Measurements from ENCODE around the gene QSOX2. TPM values are rescaled to one million over a fixed set of nuclear protein-coding genes. Genes with fewer than 3 reads are reported as not detected.

Gene QSOX2
- total RNA-seq, 3 donors from 2014 or later (not counting 1 experiment from before 2014, with no cell fraction given) = 10.8 to 16.7 (median 16.6) TPM

- Histone ChIP-seq H3K27ac (ENCODE audit: low read length) (no peak overlapping the region), H3K4me1 (ENCODE audit: control insufficient read depth, insufficient read depth, low read length) (no peaks in the 10 kb centered on the region), H3K27me3 (ENCODE audit: control insufficient read depth, insufficient read depth, low read length) (no peaks in the 10 kb centered on the region), H3K4me3 (ENCODE audit: low read length) (no peak overlapping the region), H3K36me3 (ENCODE audit: control insufficient read depth, insufficient read depth, low read length) (no peaks in the 10 kb centered on the region), H3K9me3 (ENCODE audit: control insufficient read depth, insufficient read depth, low read length) (no peaks in the 10 kb centered on the region)
- Mint-ChIP-seq H3K4me3 (no peak overlapping the region), H3K36me3 (no peaks in the 10 kb centered on the region), H3K4me1 (peaks cover 0 to 3% of the 10 kb centered on the region in 2 donors), H3K9me3 (no peaks in the 10 kb centered on the region), H3K27me3 (ENCODE audit: low read depth in 2 of 2) (peaks cover 6 to 7% of the 10 kb centered on the region in 2 donors), H3K27ac (no peak overlapping the region)
- TF ChIP-seq, protein P1, sequence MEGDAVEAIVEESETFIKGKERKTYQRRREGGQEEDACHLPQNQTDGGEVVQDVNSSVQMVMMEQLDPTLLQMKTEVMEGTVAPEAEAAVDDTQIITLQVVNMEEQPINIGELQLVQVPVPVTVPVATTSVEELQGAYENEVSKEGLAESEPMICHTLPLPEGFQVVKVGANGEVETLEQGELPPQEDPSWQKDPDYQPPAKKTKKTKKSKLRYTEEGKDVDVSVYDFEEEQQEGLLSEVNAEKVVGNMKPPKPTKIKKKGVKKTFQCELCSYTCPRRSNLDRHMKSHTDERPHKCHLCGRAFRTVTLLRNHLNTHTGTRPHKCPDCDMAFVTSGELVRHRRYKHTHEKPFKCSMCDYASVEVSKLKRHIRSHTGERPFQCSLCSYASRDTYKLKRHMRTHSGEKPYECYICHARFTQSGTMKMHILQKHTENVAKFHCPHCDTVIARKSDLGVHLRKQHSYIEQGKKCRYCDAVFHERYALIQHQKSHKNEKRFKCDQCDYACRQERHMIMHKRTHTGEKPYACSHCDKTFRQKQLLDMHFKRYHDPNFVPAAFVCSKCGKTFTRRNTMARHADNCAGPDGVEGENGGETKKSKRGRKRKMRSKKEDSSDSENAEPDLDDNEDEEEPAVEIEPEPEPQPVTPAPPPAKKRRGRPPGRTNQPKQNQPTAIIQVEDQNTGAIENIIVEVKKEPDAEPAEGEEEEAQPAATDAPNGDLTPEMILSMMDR (IDR thresholded peaks at IDR 0.05) = no peak
- intact Hi-C loops (cut with micrococcal nuclease) = no loop called here
- DNase-seq (no peak), ATAC-seq (no peak)
- 82% methylated on average over 12 of the region's 12 CpGs for WGBS (ENCODE audit: insufficient coverage)
These were observed 69.9 kb downstream of the QSOX2 start for GRCh38 chr9:136175616-136176197.

- 79% methylated on average over 8 of the region's 8 CpGs for WGBS (ENCODE audit: insufficient coverage)
These were observed 70.6 kb downstream of the QSOX2 start for GRCh38 chr9:136174779-136175615.

GRCh38 chr9:136173648-136174290, 71.8 kb downstream of the QSOX2 start:
- Mint-ChIP-seq H3K36me3 (no peaks in the 10 kb centered on the region), H3K27ac (no peak overlapping the region), H3K9me3 (no peaks in the 10 kb centered on the region), H3K4me1 (peaks cover 0 to 3% of the 10 kb centered on the region in 2 donors), H3K27me3 (ENCODE audit: low read depth in 2 of 2) (peaks cover 6 to 8% of the 10 kb centered on the region in 2 donors), H3K4me3 (no peak overlapping the region)
- H3K27me3 ChIP-seq (ENCODE audit: control insufficient read depth, insufficient read depth, low read length) = peaks cover 2% of the 10 kb centered on the region
- 92% methylated on average over 14 of the region's 14 CpGs for WGBS (ENCODE audit: insufficient coverage)
- TF ChIP-seq, protein P1 (IDR thresholded peaks at IDR 0.05) = no peak
- H3K4me3 ChIP-seq (ENCODE audit: low read length) = no peak overlapping the region
- no peak for DNase-seq
- no peaks in the 10 kb centered on the region for H3K4me1 ChIP-seq (ENCODE audit: control insufficient read depth, insufficient read depth, low read length)
- H3K36me3 ChIP-seq (ENCODE audit: control insufficient read depth, insufficient read depth, low read length) = no peaks in the 10 kb centered on the region
- no peak overlapping the region for H3K27ac ChIP-seq (ENCODE audit: low read length)
- no peak for ATAC-seq
- H3K9me3 ChIP-seq (ENCODE audit: control insufficient read depth, insufficient read depth, low read length) = no peaks in the 10 kb centered on the region
- intact Hi-C loops (cut with micrococcal nuclease) = no loop called here

More at GRCh38 chr9:136174779-136175615, 70.6 kb downstream of the QSOX2 start:
- peaks cover 6 to 8% of the 10 kb centered on the region in 2 donors for H3K27me3 Mint-ChIP-seq (ENCODE audit: low read depth in 2 of 2)
- no peak overlapping the region for H3K27ac ChIP-seq (ENCODE audit: low read length)
- no peaks in the 10 kb centered on the region for H3K9me3 Mint-ChIP-seq
- no peak overlapping the region for H3K4me3 Mint-ChIP-seq
- no peaks in the 10 kb centered on the region for H3K27me3 ChIP-seq (ENCODE audit: control insufficient read depth, insufficient read depth, low read length)
- peaks cover 0 to 3% of the 10 kb centered on the region in 2 donors for H3K4me1 Mint-ChIP-seq
- TF ChIP-seq, protein P1 (IDR thresholded peaks at IDR 0.05) = no peak
- no peaks in the 10 kb centered on the region for H3K9me3 ChIP-seq (ENCODE audit: control insufficient read depth, insufficient read depth, low read length)
- H3K36me3 ChIP-seq (ENCODE audit: control insufficient read depth, insufficient read depth, low read length) = no peaks in the 10 kb centered on the region
- intact Hi-C loops (cut with micrococcal nuclease) = no loop called here
- H3K4me1 ChIP-seq (ENCODE audit: control insufficient read depth, insufficient read depth, low read length) = no peaks in the 10 kb centered on the region
- H3K27ac Mint-ChIP-seq = no peak overlapping the region
- ATAC-seq (no peak), DNase-seq (no peak)
- H3K4me3 ChIP-seq (ENCODE audit: low read length) = no peak overlapping the region
- H3K36me3 Mint-ChIP-seq = no peaks in the 10 kb centered on the region
